Measurements from ENCODE around the gene KMT2E.

The KMT2E gene

GRCh38 chr7:105086850-105087249, 72.8 kb downstream of the KMT2E start:
- DNase-seq = no peak

- DNase-seq = no peak
Observed at GRCh38 chr7:105087981-105088380, 74.0 kb downstream of the KMT2E start.

DNA sequence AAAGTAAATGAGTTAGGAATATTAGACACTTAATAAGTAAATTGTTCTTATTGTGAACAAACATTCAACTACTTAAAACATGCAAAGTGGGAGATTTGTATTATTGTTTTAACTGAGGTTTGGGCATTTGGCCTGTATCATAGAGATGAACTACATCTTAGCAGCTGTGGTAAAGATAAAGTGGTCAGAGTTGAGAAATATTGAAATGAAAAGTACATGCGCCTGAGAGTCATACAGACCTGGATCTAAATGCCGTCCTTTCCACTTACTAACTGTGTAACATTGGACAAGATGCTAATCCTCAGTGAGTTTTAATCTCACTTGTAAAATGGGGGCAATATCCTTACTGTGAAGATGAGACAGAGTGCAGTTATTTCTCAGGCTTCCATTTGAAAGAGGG, 74.5 kb downstream of the KMT2E start:
- no peak for DNase-seq

DNA sequence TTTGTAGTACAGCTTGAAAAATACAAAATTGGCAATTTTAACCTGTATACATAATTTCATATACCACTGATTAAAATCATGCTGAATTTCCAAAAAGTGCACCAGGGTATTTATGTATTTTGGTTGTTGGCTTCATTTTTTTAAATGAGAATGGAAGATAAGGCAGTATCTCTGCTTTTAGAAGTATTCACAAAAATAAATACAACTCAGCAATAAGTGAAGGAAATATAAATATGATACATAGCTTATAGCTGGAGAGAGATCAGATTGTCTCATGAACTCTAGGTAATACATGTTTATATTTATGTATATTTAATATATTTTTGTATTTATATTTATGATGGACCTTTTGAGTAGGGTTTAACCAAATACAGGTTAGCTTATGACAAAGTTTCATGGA, 81.0 kb downstream of the KMT2E start:
- no peak for DNase-seq

- DNase-seq = no peak
Observed at GRCh38 chr7:105096306-105096705, 82.3 kb downstream of the KMT2E start.

- no peak for DNase-seq
Observed at GRCh38 chr7:105097619-105098018, 83.6 kb downstream of the KMT2E start.

DNA sequence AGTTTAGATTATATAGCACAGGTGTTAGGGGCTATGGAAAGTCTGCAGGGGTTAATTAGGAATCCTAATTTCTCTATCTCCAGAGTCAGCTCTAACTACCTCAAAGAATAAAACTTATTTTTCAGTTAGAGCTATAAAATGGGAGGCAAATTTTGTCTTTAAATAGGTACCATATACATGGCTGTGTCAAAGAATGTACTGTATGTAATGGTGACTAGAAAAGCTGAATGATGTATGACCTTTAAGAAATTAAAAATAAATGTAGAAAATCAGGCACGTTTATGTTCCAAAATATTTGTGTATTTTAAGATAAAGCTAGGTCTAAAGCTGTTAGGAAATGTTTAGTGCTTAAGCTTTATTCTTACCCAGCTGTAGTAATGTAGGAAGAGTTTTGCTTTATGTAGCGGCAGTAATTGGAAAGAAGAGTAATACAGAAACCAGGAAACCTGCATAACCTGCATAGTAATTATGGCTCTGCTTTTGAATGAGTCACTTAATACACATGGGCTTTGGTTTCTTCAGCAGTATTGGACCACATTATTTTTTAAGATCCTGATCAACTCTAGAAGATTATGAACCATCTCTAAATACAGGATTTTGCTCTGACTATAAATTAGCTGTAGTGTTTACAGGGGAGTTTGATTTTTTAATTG, 85.0 kb downstream of the KMT2E start:
- DNase-seq = no peak

- no peak for DNase-seq
Observed at GRCh38 chr7:105101864-105102263, 87.9 kb downstream of the KMT2E start.

DNA sequence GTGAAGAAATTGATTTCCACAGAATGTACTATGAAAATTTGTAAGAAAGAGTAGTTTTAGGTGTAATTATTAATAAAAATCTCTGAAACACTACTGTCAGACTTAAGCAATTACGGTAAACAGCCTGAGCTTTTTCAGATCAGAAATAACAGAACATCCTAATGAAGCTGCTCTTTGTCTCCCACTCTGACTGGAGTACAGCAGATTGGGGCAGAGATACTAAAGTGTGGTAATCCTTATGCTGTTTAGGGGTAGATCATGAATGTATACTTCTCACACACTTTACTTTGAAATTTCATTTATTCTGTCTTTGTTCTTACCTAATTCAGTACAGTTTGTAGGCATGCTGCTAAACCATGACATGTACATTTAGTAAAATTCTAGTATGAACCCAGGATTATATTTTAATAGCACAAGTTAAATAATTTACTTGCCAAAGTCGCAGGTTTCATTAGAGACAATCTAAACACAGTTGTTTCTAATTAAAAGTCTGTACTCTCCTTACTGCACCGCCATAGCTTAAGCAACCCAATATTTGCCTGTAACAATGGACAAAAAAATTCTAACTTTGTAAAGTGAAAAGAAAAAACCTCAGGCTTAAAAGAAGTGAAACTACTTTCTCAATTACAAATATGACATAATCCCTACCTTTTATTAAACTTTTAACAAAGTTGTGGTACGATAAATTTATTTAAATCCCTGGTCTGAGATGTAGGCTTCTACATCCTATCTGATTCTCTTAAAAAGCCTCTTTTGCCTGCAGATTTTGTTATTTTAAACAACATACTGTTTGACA, 88.8 kb downstream of the KMT2E start:
- DNase-seq = no peak

DNA sequence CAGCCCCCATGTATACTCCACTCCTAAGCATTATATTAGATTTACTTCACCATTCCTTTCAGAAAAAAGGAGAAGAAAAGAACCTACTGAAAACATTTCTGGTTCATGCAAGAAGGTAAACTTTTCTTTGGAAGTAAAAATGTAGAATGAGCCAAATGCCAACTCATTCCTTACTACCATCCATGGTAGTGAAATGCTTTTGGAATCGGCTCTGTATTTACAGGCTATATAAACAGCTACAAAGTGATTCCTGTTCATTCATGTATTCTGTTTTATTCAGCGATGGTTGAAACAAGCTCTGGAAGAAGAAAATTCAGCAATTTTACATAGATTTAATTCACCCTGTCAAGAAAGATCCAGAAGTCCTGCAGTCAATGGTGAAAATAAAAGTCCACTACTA, 91.6 kb downstream of the KMT2E start:
- no peak for DNase-seq

DNA sequence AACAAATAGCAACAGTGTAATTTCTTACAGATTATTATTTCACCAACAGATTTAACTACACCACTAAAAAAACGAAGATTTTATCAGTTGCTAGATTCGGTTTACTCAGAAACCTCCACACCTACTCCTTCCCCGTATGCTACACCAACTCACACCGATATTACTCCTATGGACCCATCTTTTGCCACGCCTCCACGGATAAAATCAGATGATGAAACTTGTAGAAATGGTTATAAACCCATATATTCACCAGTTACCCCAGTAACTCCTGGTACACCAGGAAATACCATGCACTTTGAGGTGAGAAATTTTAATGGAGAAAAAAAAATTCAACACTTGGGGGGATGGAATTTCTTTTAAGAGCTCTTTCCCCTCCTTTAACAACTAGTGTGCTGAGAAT, 92.5 kb downstream of the KMT2E start:
- DNase-seq = no peak

- no peak for DNase-seq
Observed at GRCh38 chr7:105107458-105107857, 93.5 kb downstream of the KMT2E start.

DNA sequence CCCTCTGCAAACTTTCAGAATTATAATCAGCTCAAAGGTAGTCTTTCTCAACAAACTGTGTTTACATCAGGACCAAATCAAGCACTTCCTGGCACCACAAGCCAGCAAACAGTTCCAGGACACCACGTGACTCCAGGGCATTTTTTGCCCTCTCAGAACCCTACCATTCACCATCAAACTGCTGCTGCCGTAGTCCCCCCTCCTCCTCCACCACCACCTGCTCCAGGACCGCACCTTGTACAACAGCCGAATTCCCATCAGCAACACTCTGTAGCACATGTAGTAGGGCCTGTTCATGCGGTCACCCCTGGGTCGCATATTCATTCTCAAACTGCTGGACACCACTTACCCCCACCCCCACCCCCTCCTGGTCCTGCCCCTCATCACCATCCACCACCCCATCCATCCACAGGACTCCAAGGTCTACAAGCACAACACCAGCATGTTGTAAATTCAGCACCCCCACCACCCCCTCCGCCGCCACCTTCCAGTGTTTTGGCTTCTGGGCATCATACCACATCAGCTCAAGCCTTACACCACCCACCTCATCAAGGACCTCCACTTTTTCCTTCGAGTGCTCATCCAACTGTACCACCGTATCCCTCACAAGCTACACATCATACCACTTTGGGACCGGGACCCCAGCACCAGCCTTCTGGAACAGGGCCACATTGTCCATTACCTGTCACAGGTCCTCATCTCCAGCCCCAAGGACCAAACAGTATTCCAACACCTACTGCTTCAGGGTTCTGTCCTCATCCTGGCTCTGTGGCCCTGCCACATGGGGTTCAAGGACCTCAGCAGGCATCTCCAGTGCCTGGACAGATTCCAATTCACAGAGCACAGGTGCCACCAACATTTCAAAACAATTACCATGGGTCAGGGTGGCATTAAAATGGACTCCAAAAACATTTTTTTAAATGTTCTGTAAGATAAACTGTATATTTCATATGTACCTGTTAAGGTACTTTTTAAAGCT, 98.7 kb downstream of the KMT2E start:
- no peak for DNase-seq

DNA sequence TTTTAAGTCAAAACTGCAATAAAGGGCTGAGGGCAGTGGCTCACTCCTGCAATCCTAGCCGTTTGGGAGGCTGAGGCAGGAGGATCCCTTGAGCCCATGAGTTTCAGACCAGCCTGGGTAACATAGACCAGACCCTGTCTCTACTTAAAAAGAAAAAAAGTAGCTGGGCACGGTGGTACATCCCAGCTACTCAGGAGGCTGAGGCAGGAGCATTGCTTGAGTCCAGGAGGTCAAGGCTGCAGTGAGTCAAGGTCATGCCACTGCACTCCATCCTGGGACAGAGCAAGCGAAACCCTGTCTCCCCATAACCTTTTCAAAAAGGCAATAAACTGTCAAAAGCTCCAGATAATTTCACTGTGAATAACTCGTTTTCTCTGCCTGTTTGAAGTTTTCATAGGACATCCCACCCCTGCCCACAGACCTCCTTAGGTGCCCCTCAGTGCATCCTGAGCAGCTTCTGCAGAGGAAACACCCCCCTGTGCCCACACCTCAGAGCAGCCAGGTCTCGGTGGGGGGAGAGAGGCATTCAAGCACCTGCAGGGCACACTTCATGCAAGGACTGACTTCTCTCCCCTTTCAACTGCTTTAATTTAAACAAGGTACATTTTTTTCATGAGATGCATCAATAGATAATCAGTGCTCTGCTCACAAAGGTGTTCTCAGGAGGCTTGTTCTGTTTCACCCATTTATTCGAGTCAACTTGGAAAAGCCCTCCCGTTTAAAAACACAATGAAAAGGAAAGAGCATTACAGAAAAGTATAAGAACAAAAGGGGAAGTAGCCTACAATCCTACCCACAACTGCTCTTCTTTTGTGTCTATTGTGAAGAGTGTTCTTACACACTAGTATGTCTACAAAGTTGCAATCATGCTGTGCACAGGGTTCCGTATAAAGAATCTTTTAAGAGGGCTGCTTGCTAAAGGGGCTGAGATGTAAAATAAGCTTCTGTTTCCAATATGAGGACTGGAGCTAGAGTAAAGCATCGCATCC, 104.9 kb downstream of the KMT2E start:
- DNase-seq = no peak

- DNase-seq = no peak
Observed at GRCh38 chr7:105122619-105123018, 108.6 kb downstream of the KMT2E start.

DNA sequence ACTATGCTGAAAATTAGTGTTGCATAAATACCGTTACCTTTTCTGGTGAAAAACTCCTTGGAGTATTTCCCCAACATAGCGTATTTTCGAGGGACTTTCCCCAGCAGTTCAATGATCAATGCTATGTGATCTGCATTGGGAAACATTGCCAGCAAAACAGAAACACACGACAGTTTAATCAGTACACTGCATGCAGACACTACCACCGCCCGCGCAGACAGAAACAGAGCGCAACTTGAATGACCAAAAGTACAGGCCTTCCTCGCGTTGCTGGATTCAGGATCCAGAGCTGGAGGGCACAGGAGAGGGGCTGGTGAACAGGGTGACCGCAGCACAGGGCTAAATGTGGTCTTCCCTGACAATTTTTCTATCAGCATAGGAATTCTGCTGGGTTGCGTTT, 111.7 kb downstream of the KMT2E start:
- no peak for DNase-seq

GRCh38 chr7:105126436-105126975, 112.5 kb downstream of the KMT2E start:
- DNase-seq = no peak

DNA sequence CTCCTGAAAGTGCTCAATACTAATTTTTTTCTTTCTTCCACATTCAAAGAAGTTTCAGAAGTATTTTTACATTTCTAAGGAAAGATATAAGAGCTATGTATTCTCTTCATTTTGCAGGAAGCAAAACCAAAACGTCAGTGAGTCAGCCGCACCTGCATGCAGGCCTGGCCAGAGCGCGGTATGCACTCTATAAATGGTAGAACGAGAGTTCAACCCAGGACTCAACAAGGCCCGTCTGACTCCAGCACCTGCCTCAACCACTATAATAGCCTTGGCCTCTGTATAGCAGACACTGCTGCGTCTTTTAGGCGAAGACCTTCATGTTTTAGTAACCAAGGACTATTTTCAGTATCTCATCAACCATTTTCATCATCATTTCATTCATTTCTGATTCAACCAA, 113.2 kb downstream of the KMT2E start:
- no peak for DNase-seq

DNA sequence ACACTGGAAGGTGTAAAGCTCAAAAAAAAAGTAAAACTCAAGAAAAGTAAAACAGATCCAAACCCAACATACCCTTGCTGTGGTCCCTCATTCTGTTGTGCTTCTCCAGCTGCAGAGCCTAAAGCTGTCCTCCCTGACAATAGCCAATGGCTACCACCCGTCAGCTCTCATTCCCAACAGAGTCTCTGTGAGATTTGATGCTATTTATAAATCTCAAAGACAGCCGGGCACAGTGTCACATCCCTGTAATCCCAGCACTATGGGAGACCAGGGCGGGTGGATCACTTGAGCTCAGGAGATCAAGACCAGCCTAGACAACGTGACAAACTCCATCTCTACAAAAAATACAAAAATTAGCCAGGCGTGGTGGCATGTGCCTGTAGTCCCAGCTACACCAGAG, 116.0 kb downstream of the KMT2E start:
- DNase-seq = no peak

DNA sequence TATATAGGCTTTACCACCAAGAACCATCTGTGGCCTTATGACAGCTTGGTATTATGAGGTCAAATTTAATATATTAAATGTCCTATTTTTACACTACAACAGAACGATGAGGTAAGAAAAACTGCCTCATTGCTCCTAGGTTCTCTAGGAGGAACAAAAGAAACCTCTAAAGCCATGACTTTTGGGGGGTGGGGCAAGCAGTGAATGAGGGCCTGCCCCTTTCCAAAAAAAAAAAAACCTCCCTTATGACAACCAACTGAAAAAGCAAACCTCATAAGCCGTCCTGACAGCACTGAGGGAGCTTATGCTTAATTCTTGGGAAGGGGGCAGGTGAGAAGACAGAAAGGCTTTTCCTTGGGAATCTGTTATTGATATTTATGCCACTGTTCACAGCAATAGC, 116.6 kb downstream of the KMT2E start:
- no peak for DNase-seq

GRCh38 chr7:105131033-105131656, 117.1 kb downstream of the KMT2E start:
- DNase-seq = no peak

Data from activated effector memory CD4-positive, alpha-beta T cell treated with anti-CD3 and anti-CD28 coated beads, Interleukin-2, amount 50 U/mL, for 16 hours (primary cell).